ENCODE measurements around the gene CDPF1.

The CDPF1 gene

GRCh38 chr22:46288846-46289243, 38.8 kb upstream of the CDPF1 start:
- Histone ChIP-seq H3K9ac (ENCODE audit: insufficient read length, low read depth) (no peak overlapping the region), H3K4me1 (ENCODE audit: insufficient read depth, insufficient read length) (peaks cover 4% of the 10 kb centered on the region), H3K9me3 (ENCODE audit: insufficient read depth, low read length) (no peaks in the 10 kb centered on the region), H3K27me3 (ENCODE audit: insufficient read depth, insufficient read length) (no peaks in the 10 kb centered on the region), H3K4me3 (ENCODE audit: insufficient read length, low read depth) (no peak overlapping the region), H3K36me3 (ENCODE audit: insufficient read depth, insufficient read length, low read length) (peaks cover 46% of the 10 kb centered on the region)
- DNase-seq (ENCODE audit: low read depth, low spot score) = no peak
- TF ChIP-seq YY1 (IDR thresholded peaks at IDR 0.05; ENCODE audit: insufficient read depth, insufficient read length) (no peak), SUZ12 (IDR thresholded peaks at IDR 0.05; ENCODE audit: extremely low read depth, insufficient read depth, insufficient read length) (no peak), ZNF274 (IDR thresholded peaks at IDR 0.05; ENCODE audit: low read depth, low read length) (no peak)

- no peak for DNase-seq (ENCODE audit: low read depth, low spot score)
- no peak overlapping the region for H3K9ac ChIP-seq (ENCODE audit: insufficient read length, low read depth)
These were observed 38.0 kb upstream of the CDPF1 start for GRCh38 chr22:46287873-46288751.

GRCh38 chr22:46286941-46287872, 37.1 kb upstream of the CDPF1 start:
- Histone ChIP-seq H3K4me3 (ENCODE audit: insufficient read length, low read depth) (no peak overlapping the region), H3K36me3 (ENCODE audit: insufficient read depth, insufficient read length, low read length) (peaks cover 46% of the 10 kb centered on the region)
- TF ChIP-seq YY1 (IDR thresholded peaks at IDR 0.05; ENCODE audit: insufficient read depth, insufficient read length) (no peak), SUZ12 (IDR thresholded peaks at IDR 0.05; ENCODE audit: extremely low read depth, insufficient read depth, insufficient read length) (no peak), ZNF274 (IDR thresholded peaks at IDR 0.05; ENCODE audit: low read depth, low read length) (no peak)

More at GRCh38 chr22:46287873-46288751, 38.0 kb upstream of the CDPF1 start:
- Histone ChIP-seq H3K9me3 (ENCODE audit: insufficient read depth, low read length) (no peaks in the 10 kb centered on the region), H3K4me3 (ENCODE audit: insufficient read length, low read depth) (no peak overlapping the region), H3K4me1 (ENCODE audit: insufficient read depth, insufficient read length) (peaks cover 4% of the 10 kb centered on the region), H3K36me3 (ENCODE audit: insufficient read depth, insufficient read length, low read length) (peaks cover 49% of the 10 kb centered on the region), H3K27me3 (ENCODE audit: insufficient read depth, insufficient read length) (no peaks in the 10 kb centered on the region)
- no peak for TF ChIP-seq ZNF274 (IDR thresholded peaks at IDR 0.05; ENCODE audit: low read depth, low read length)
- TF ChIP-seq YY1 (IDR thresholded peaks at IDR 0.05; ENCODE audit: insufficient read depth, insufficient read length) = no peak
- no peak for TF ChIP-seq SUZ12 (IDR thresholded peaks at IDR 0.05; ENCODE audit: extremely low read depth, insufficient read depth, insufficient read length)

GRCh38 chr22:46286006-46286405, 35.9 kb upstream of the CDPF1 start:
- Histone ChIP-seq H3K36me3 (ENCODE audit: insufficient read depth, insufficient read length, low read length) (peaks cover 53% of the 10 kb centered on the region), H3K27me3 (ENCODE audit: insufficient read depth, insufficient read length) (no peaks in the 10 kb centered on the region), H3K9me3 (ENCODE audit: insufficient read depth, low read length) (no peaks in the 10 kb centered on the region), H3K9ac (ENCODE audit: insufficient read length, low read depth) (no peak overlapping the region), H3K4me3 (ENCODE audit: insufficient read length, low read depth) (no peak overlapping the region), H3K4me1 (ENCODE audit: insufficient read depth, insufficient read length) (peaks cover 2% of the 10 kb centered on the region)
- DNase-seq (ENCODE audit: low read depth, low spot score) = no peak
- no peak for TF ChIP-seq SUZ12 (IDR thresholded peaks at IDR 0.05; ENCODE audit: extremely low read depth, insufficient read depth, insufficient read length)

More at GRCh38 chr22:46286941-46287872, 37.1 kb upstream of the CDPF1 start:
- Histone ChIP-seq H3K27me3 (ENCODE audit: insufficient read depth, insufficient read length) (no peaks in the 10 kb centered on the region), H3K9me3 (ENCODE audit: insufficient read depth, low read length) (no peaks in the 10 kb centered on the region), H3K4me1 (ENCODE audit: insufficient read depth, insufficient read length) (peaks cover 2% of the 10 kb centered on the region), H3K9ac (ENCODE audit: insufficient read length, low read depth) (no peak overlapping the region)
- no peak for DNase-seq (ENCODE audit: low read depth, low spot score)

- TF ChIP-seq ZNF274 (IDR thresholded peaks at IDR 0.05; ENCODE audit: low read depth, low read length) = no peak
- no peak for TF ChIP-seq SUZ12 (IDR thresholded peaks at IDR 0.05; ENCODE audit: extremely low read depth, insufficient read depth, insufficient read length)
- no peak for TF ChIP-seq YY1 (IDR thresholded peaks at IDR 0.05; ENCODE audit: insufficient read depth, insufficient read length)
- Histone ChIP-seq H3K36me3 (ENCODE audit: insufficient read depth, insufficient read length, low read length) (peaks cover 75% of the 10 kb centered on the region), H3K4me1 (ENCODE audit: insufficient read depth, insufficient read length) (no peaks in the 10 kb centered on the region), H3K4me3 (ENCODE audit: insufficient read length, low read depth) (no peak overlapping the region), H3K27me3 (ENCODE audit: insufficient read depth, insufficient read length) (no peaks in the 10 kb centered on the region), H3K9ac (ENCODE audit: insufficient read length, low read depth) (no peak overlapping the region), H3K9me3 (ENCODE audit: insufficient read depth, low read length) (no peaks in the 10 kb centered on the region)
- no peak for DNase-seq (ENCODE audit: low read depth, low spot score)
These were observed 32.0 kb upstream of the CDPF1 start for GRCh38 chr22:46281866-46282678.

- Histone ChIP-seq H3K36me3 (ENCODE audit: insufficient read depth, insufficient read length, low read length) (peaks cover 73% of the 10 kb centered on the region), H3K4me3 (ENCODE audit: insufficient read length, low read depth) (no peak overlapping the region), H3K9me3 (ENCODE audit: insufficient read depth, low read length) (no peaks in the 10 kb centered on the region), H3K9ac (ENCODE audit: insufficient read length, low read depth) (no peak overlapping the region), H3K4me1 (ENCODE audit: insufficient read depth, insufficient read length) (no peaks in the 10 kb centered on the region), H3K27me3 (ENCODE audit: insufficient read depth, insufficient read length) (no peaks in the 10 kb centered on the region)
- DNase-seq (ENCODE audit: low read depth, low spot score) = no peak
- no peak for TF ChIP-seq ZNF274 (IDR thresholded peaks at IDR 0.05; ENCODE audit: low read depth, low read length)
- no peak for TF ChIP-seq YY1 (IDR thresholded peaks at IDR 0.05; ENCODE audit: insufficient read depth, insufficient read length)
- no peak for TF ChIP-seq SUZ12 (IDR thresholded peaks at IDR 0.05; ENCODE audit: extremely low read depth, insufficient read depth, insufficient read length)
These were observed 31.0 kb upstream of the CDPF1 start for GRCh38 chr22:46280999-46281623.
